ENCODE measurements around the gene DUSP21. TPM values are rescaled to one million over a fixed set of nuclear protein-coding genes. Genes with fewer than 3 reads are reported as not detected.
"Not testable (repeated sequence)": the region's sequence is repeated elsewhere in the genome, so short reads cannot be mapped to it uniquely, and the experiment has no call there.

The DUSP21 gene
- total RNA-seq, 2 donors from 2014 or later = not detected

GRCh38 chrX:44889824-44890223 is 46.0 kb downstream of the DUSP21 start:
- no peak for DNase-seq
- no peak for ATAC-seq
- Mint-ChIP-seq H3K27ac (no peak overlapping the region), H3K4me3 (peak overlapping the region; percentile 73), H3K36me3 (ENCODE audit: low read depth) (no peaks in the 10 kb centered on the region), H3K4me1 (peaks cover 18% of the 10 kb centered on the region), H3K27me3 (no peaks in the 10 kb centered on the region)
- H3K9me3 ChIP-seq (ENCODE audit: control insufficient read depth, low read length, poor library complexity, severe bottlenecking) = no peaks in the 10 kb centered on the region

GRCh38 chrX:44890247-44890646 is 46.4 kb downstream of the DUSP21 start:
- peaks cover 16% of the 10 kb centered on the region for H3K4me1 Mint-ChIP-seq
- no peaks in the 10 kb centered on the region for H3K9me3 ChIP-seq (ENCODE audit: control insufficient read depth, low read length, poor library complexity, severe bottlenecking)
- H3K4me3 Mint-ChIP-seq = peak overlapping the region; percentile 73
- H3K36me3 Mint-ChIP-seq (ENCODE audit: low read depth) = no peaks in the 10 kb centered on the region
- DNase-seq (no peak), ATAC-seq (no peak)
- no peaks in the 10 kb centered on the region for H3K27me3 Mint-ChIP-seq
- H3K27ac Mint-ChIP-seq = no peak overlapping the region

- peaks cover 15% of the 10 kb centered on the region for H3K4me1 Mint-ChIP-seq
- not testable (repeated sequence) for H3K27me3 Mint-ChIP-seq, H3K27ac Mint-ChIP-seq
Observed at GRCh38 chrX:44890687-44891086, 46.9 kb downstream of the DUSP21 start.

GRCh38 chrX:44891642-44892041 is 47.8 kb downstream of the DUSP21 start:
- H3K9me3 ChIP-seq (ENCODE audit: control insufficient read depth, low read length, poor library complexity, severe bottlenecking) = no peaks in the 10 kb centered on the region
- DNase-seq (no peak), ATAC-seq (no peak)
- H3K4me1 Mint-ChIP-seq = peaks cover 15% of the 10 kb centered on the region
- H3K4me3 Mint-ChIP-seq = no peak overlapping the region
- no peak overlapping the region for H3K27ac Mint-ChIP-seq
- no peaks in the 10 kb centered on the region for H3K36me3 Mint-ChIP-seq (ENCODE audit: low read depth)
- H3K27me3 Mint-ChIP-seq = no peaks in the 10 kb centered on the region

More at GRCh38 chrX:44890687-44891086, 46.9 kb downstream of the DUSP21 start:
- not testable (repeated sequence) for H3K36me3 Mint-ChIP-seq (ENCODE audit: low read depth); ATAC-seq; DNase-seq; H3K9me3 ChIP-seq (ENCODE audit: control insufficient read depth, low read length, poor library complexity, severe bottlenecking); H3K4me3 Mint-ChIP-seq

Other genes starting within 250 kb of the DUSP21 start
- 10 to 100 TPM; 53.9 to 60.7 TPM for gene KDM6A, start 29.2 kb downstream of the DUSP21 start, total RNA-seq

Data from T-helper 17 cell (primary cell).